GM12891 (cell line): ENCODE results near the gene PIGU.

Experiments used
- POLR2A ChIP-seq: IDR thresholded peaks from 2 replicates; pipeline ENCODE4 v1.6.1; 2011; ENCODE audit warnings: low read depth, low read length, control low read depth
- POLR2AphosphoS5 ChIP-seq: IDR thresholded peaks from 2 replicates; pipeline ENCODE4 v1.6.1; 2011; ENCODE audit warnings: low read depth, low read length, control low read depth

DNA sequence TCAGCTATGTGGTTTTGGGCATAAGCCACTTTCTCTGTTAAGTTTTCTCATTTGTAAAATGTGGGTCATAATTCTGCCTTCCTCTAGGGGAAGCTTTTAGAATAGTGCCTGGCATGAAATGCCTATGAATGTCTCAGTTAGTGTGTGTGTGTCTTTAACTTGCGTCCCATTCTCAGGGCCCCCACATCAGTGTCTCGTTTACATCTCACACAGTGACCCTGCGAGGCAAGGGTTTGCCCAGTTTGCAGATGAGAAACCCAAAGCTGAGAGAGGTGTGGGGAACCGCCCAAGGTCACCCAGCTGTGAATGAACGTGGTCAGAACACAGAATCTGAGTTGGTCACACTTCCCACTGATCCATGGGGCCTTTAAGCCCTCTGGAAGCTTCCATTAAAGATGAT, 146.6 kb downstream of the PIGU start:
- TF ChIP-seq POLR2AphosphoS5 (no peak), POLR2A (no peak)
